NCI-H69 (cell line): ENCODE results near the gene FYCO1.

Experiments
- DNase-seq: peaks from one replicate; lab custom pipeline; 2025; lab: John Stamatoyannopoulos, UW

Gene FYCO1

GRCh38 chr3:45965253-45965652, 30.4 kb downstream of the FYCO1 start:
- DNase-seq: peak; percentile 1

- DNase-seq: no peak
These were observed 31.5 kb downstream of the FYCO1 start for GRCh38 chr3:45964139-45964538.

- no peak for DNase-seq
These were observed 33.6 kb downstream of the FYCO1 start for GRCh38 chr3:45962033-45962432.

- no peak for DNase-seq
These were observed 35.3 kb downstream of the FYCO1 start for GRCh38 chr3:45960289-45960688.

GRCh38 chr3:45959201-45959600, 36.4 kb downstream of the FYCO1 start:
- no peak for DNase-seq

GRCh38 chr3:45958321-45958791, 37.3 kb downstream of the FYCO1 start:
- DNase-seq: no peak

- DNase-seq: no peak
These were observed 38.0 kb downstream of the FYCO1 start for GRCh38 chr3:45957586-45957985.

GRCh38 chr3:45955706-45956105, 39.9 kb downstream of the FYCO1 start:
- DNase-seq: no peak

- DNase-seq: no peak
These were observed 40.5 kb downstream of the FYCO1 start for GRCh38 chr3:45955017-45955647.

- DNase-seq: no peak
These were observed 41.3 kb downstream of the FYCO1 start for GRCh38 chr3:45954306-45954705.

GRCh38 chr3:45953536-45953935, 42.1 kb downstream of the FYCO1 start:
- DNase-seq: no peak

GRCh38 chr3:45952456-45952855, 43.2 kb downstream of the FYCO1 start:
- no peak for DNase-seq

GRCh38 chr3:45951946-45952345, 43.7 kb downstream of the FYCO1 start:
- no peak for DNase-seq

GRCh38 chr3:45950686-45951600, 44.7 kb downstream of the FYCO1 start:
- no peak for DNase-seq

- no peak for DNase-seq
These were observed 45.5 kb downstream of the FYCO1 start for GRCh38 chr3:45950131-45950530.

- DNase-seq: no peak
These were observed 46.2 kb downstream of the FYCO1 start for GRCh38 chr3:45949432-45949831.

- no peak for DNase-seq
These were observed 46.7 kb downstream of the FYCO1 start for GRCh38 chr3:45948881-45949280.

- no peak for DNase-seq
These were observed 47.3 kb downstream of the FYCO1 start for GRCh38 chr3:45948311-45948781.

GRCh38 chr3:45947361-45947760, 48.3 kb downstream of the FYCO1 start:
- no peak for DNase-seq

GRCh38 chr3:45946875-45947274, 48.7 kb downstream of the FYCO1 start:
- DNase-seq: no peak

GRCh38 chr3:45946307-45946706, 49.3 kb downstream of the FYCO1 start:
- no peak for DNase-seq

- no peak for DNase-seq
These were observed 50.6 kb downstream of the FYCO1 start for GRCh38 chr3:45944830-45945620.
